NCI-H526 (cell line): ENCODE measurements around the gene TMEM220.

Experiments
- DNase-seq, 2 experiments: peaks; one replicate each; lab custom pipeline; 2025; lab: John Stamatoyannopoulos, UW

Gene TMEM220

DNA sequence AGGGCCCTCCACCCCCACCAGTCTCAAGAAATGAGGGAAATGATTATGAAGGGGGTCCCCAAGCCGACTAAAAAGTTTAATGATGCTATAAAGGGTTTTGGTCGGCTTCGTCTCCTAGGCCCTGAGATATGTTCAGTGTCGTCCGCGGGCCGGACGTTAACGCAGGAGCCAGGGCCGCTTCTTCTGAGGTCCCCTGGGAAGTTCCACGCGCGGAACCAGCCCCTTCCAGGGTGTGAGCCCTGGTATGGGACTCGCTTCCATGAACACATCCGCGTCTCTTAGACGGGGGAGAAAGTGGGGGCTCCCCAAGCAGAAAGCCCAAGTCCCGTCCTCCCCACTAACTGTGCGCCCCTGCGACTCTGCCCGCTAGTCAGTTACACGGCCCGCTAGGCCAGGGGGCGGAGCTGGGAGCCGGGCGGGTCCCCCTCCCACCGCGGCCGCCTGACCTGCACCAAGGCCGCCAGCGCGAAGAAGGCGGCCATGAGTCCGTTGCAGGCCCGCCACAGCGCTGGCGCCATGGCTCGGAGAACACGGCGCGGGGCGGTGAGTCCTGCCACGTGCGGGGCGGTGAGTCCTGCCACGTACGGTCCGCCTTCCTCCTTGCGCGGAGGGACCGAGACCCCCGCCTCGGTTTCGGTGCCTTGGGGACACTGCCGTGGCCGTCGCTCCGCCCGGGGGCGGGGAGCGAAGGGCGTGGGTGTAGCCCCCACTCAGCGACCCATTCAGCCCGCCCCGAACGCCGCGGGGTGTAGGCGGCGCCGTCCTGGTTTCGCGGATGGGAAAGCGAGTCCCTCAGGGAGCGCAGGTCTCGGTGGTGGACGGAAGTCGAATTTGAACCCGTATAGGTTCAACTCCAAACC is at the start of gene TMEM220:
TMEM220 (minus strand) TSS at position 690 of the 860 bp plus-strand sequence; CDS start at position 518, 172 bp downstream.
- peak in 1 of 2 experiments; percentile 51 for DNase-seq

DNA sequence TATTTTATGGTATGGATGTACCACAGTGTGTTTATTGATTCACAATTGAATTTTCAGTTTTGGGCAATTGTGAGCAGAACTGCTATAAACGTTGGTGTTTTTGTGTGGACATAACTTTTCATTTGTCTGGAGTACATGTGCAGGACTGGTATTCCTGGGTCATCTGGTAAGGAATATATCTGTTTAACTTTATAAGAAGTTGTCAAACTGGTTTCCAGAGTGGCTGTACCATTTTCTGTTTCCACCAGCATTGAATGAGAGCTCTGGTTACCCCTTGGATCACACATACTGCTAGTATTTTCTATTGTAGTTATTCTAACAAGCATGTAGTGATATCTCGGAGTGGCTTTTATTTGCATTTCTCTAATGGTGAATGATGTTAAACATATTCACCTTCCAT is 49.8 kb upstream of the TMEM220 start:
- peak in 1 of 2 experiments; percentile 9 for DNase-seq

DNA sequence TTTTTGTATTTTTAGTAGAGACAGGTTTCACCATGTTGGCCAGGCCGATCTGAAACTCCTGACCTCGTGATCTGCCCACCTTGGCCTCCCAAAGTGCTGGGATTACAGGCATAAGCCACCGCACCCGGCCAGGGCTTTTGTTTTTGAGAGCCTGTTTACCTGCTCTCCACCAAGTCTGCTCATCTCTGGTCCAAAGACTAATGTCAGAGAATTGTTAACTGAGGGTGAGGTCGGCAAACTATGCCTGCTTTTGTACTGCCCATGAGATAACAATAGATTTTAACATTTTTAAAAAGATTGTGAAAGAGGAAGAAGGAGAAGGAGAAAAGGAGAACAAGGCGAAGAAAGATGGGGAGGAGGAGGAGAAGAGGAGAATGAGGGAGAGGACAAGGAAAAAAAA is 48.1 kb upstream of the TMEM220 start:
- no peak for DNase-seq

DNA sequence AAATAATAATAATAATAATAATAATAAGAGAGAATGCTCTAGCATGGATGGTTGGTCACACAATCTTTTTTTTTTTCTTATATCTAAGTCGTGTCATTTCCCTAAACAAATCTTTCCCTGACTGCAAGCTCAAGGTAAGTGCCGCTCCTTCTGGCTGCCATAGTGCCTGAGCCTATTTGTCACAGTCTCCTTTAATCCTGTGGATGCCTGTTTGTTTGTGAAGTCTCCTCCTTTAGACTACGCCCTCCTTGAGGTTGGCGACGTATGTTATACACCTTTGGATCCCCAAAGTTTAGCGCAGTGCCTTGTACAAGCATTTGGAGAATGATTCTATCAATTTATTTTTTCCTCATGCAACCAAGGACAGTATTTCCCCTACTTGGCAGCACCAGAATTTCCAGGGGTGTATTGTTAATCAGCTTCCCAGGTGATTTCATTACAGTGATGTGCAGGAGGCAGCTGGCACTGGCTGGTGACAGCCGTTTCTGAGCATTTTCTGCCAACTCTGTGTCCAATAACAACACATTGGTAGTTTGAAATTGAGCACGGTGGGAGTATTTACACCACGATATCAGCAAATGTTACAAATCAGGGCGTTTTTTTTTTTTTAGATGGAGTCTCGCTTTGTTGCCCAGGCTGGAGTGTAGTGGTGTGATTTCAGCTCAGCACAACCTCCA is 47.4 kb upstream of the TMEM220 start:
- no peak for DNase-seq

DNA sequence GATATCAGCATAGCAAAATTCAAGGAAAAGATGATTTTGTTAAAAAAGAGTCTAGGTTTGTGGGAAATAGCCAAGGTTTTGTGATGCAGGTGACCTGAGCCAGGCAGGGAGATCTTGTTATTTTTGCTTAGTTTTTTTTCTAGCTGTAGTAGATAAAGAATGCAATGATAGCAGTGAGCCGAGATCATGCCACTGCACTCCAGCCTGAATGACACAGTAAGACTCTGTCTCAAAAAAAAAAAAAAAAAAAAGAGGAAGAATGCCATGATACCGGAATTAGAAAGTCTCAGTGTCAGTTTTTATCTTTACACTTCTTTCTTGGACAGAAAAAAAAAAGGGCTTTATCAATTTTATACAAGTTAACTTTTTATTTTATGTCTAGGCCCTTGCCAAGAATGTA is 46.6 kb upstream of the TMEM220 start:
- no peak for DNase-seq

DNA sequence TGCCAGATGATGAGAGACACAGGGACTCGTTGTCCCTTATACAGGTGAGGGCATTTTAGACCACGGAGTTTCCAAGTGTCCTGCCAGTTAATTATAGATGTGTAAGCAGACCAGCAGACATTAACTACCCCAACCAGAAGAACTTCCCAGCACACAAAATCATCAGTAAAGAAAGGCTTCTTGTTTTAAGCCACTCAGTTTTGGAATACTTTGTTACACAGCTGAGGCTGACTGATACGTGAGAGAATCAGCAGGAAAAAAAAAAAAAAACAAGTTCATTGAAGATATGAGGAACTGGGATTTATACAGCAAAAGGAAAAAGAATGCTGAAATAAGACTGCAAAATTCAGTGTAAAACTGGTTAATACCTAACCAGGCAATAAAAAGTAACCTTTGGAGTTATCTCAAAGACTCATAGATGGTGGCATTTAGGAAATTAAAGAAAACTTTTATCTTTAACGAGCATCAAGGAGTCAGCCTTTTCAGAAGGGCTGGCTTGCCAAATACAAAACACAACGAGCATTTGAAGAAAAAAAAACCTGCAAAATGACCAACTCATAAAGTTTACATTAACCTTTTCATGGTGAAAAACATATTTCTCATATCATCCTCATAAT is 46.0 kb upstream of the TMEM220 start:
- no peak for DNase-seq

DNA sequence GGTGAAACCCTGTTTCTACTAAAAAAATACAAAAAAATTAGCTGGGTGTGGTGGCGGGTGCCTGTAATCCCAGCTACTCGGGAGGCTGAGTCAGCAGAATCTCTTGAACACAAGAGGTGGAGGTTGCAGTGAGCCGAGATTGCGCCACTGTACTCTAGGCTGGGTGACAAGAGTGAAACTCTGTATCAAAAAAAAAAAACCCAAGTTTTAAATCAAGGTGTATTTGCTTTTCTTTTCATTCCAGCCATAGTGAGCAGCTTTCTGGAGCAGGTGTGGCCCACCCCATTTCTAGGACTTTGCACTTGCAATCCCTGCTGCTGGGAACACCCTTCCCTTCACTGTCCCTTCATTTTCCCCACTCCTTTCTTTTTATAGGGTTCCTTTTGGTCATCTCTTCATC is 45.2 kb upstream of the TMEM220 start:
- no peak for DNase-seq

DNA sequence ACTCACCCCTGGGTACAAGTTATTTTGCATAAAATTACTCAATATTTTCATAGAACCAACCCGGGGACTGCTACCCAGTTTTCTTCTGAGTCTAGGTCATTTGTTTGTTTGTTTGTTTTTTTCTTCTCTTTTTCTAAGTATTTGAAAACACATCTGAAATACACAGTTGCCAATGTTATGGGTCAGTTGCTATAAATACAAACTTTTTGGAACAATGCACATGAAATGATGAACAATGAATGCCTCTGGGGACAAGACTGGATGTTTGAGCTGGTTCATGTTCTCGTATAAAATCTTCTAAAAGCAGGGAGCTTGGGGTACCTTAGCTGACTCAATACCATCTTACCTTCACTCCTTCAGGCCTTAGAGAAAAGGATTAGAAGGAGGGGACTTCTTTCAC is 43.6 kb upstream of the TMEM220 start:
- DNase-seq = no peak

DNA sequence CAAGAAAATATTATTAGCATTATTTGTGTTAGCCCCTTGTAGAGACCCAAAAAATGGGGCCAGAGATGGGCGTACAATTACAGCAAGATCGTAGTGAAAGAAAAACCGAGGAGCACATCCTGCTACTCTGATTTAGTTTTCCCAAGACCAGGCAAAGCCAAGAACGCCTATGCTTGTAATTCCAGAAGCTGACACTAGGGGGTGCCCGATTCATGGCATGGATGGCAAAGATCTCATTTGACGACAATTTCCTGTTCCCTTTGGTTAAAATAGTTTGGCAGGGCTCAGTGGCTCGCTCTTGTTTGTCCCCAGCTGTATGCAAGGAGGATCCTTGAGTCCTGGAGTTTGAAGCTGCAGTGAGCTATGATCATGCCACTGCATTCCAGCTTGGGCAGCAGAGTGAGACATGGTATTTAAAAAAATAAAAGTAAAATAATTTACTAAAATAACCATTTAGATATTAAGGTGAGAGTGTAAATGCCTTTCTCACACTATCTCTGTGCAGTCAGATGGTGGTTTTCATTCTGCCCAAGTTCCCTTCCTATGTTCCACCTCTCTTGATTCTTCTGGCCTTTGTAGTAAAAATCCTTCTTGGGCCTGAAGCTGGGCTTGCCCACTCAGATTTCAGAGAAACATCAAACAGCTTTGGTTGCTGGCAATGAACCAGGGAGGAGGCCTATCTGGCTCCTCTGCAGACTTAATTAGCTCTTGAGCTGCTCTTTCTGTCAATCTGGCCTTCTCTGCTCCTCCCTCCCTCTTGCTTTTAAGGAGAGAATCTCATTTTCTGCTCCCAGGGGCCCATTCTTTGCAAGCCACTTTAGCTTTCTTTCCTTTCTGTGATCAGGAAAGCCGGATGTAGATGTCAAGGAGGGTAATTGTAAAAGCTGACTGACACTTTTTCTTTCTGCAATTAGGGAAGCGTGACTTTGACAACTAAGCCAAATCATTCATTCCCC is 42.9 kb upstream of the TMEM220 start:
- DNase-seq = peak; percentile 67 to 83

DNA sequence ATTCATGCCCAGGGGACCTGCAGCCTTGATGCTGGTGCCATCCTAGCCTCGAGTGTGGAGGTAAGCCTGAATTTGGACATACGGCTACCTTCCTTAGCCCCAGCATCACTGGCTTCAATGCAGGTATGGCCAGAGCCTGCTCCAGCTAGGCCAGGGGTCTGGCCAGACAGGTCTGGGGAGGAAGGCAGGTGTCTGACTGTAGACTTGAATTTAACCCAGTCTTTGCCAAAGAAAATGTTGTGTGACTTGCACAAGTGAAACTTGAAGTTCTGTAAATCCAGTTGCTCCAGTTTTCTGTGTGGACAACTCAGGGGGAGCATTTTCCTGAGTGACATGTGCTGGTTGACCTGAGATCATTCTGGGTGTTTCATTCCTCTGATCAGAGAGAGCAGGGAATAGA is 41.3 kb upstream of the TMEM220 start:
- DNase-seq = no peak

DNA sequence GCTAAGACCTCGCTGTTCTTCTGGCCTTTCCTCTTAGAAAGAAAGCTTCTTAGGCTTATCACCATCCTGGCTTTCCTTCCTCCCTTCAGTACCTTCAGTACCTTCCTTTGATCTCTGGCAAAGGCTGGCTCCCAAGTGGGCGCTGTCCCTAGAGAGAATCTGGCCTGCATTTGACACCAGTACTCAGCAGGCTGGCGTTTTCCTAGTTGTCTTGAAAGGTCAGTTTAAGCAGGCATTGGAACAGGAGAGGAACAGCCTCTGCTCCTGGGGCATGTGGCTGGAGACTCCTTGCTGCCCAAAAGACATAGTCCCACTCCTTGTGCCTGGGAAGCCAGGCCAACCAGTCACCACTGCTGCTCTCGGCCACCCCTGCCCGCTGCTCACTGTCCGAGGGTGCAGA is 40.0 kb upstream of the TMEM220 start:
- no peak for DNase-seq

DNA sequence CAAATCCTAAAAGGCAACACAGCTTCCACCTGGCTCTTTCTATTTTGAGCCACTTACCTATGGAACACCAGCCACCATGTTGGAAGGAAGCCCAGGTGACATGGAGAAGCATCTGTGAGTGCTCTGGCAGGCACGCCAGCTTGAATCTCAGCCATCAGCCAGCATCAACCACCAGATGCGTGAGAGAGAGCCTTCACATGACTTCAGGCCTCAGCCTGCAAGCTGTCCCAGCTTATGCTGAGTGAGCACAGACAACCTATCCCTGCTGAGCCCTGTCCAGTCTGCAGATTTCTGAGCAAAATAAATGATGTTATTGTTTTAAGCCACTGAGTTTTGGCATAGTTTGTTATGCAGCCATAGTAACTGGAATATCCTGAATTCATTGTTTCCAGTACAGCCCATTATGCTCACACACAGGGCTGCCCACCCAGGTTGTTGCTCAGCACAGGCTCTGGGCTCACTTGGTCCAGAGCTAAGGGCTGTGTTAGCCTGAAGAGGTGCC is 39.0 kb upstream of the TMEM220 start:
- no peak for DNase-seq

DNA sequence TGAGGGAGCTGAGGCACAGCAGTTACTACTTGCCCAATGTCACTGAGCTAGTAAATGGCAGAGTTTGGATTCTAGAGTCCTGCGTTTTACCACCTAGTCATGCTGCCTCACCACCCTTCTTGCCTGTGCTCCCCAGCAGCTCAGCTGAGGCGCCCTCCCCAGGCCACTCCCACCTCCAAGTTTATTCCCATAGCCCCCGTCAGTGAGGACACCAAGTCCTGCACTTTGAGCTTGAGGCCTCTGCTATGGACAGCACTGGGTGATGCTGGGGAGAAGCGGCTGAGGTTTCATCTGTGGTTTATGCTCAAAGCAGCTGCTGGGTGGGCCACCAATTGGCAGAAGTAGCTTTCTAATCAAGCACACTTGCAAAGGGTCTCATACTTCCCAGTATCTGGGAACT is 37.4 kb upstream of the TMEM220 start:
- DNase-seq = no peak

DNA sequence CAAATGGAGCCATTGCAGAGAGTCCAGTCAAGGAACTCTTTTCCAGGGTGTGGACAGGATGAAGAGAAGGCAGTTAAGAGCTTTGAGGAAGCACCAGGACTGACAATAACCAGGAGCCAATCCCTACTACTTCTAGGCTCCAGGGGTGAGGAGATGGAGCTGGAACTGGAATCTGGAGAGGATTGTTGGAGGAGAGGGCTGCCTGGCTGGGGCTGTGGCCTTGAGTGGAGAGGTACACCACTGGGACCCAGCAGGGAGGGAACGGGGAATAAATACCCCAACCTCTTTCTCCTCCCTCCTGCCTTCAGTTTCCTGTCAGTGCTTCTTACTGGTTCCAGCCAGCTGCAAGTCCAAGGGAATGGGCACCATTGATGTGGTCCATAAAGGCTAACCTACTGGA is 32.2 kb upstream of the TMEM220 start:
- no peak for DNase-seq

DNA sequence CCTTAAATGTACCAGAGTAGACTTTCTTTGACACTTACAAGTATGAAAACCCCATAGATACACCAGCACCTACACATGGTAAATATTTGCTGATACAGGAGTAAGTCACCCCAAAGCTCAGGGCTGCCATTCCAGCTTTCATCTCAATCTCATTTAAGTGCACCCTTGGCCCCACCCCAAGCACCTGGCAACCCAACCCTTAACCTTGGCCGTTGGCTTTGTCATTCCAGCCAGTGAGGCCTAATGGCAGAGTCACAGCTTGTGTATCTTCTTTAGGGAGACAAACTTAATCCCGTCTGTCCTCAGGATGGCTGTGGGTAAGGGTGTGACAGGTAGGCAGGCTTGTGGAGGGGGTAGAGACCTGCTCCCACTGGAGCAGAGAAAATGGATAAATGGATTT is 31.5 kb upstream of the TMEM220 start:
- DNase-seq = no peak

DNA sequence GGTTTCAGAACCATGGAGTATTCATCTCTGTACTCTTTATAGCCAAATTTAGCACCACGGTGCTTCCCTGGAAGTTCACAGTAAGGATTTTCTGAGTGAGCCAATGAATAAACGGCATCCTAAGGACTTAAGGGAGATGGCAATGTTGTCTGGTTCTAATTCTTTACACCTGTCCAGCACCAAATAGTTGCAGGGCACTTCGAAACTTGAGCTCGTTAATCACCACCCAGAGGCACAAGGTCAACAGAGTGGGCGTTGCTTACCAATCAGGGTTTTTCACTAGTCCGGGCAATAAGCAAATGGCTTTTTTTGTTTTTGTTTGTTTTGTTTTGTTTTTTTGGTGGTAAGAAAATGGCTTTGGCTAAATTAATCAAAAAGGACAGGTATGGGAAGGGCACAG is 28.2 kb upstream of the TMEM220 start:
- no peak for DNase-seq

DNA sequence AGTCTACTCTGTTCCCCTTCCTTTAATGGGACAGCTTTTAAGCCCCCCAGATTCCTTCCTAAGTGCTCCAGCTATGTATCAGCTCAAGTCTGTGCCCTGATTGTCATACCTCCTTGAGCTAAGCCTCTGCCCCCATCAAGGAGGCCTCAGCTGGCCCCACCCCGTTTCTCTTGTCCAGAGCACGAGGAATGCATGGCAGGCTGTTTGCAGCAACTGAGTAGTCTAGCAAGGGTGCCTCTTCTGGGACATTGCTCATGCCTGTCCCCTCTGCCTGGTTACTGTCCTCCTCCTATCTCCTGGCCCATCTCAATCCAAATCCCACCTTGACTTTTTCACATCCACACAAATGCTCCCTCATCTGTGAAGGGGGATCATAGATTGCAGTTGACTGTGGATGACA is 27.8 kb upstream of the TMEM220 start:
- no peak for DNase-seq

DNA sequence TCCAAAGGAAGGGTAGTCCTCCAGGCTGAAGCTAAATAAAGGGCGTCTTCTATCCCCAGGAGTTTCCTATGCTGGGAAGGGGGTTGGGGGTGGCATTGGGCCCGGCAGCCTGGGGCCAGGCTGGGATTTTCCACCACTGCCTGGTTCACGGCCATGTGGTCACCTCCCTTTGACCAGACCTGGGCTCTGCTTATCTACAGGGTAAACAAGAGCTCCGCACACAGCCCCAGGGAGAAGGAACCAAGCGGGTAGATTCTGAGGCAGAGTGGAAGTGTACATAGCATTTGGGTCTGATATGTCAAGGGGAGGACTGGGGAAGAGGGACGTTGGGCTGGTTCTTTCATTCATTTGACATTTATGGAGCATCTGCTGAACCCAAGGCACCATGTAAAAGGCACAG is 27.2 kb upstream of the TMEM220 start:
- no peak for DNase-seq

DNA sequence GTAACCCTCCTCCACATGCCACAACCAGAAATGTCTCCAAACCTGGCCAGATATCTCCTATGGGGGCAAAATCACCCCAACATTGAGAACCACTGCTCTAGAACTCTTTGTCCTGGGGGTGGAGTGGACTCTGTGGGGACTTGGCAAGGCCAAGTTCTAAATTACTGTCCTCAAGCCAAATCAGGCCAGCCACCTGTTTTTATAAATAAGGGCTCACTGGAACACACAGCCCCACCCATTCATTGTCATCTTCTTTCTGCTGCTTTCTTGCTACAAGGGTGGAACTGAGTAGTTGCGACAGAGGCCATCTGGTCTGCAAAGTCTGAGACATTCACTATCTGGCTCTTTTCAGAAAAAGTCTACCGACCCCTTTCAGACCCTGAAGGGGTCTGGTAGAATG is 26.8 kb upstream of the TMEM220 start:
- DNase-seq = no peak

DNA sequence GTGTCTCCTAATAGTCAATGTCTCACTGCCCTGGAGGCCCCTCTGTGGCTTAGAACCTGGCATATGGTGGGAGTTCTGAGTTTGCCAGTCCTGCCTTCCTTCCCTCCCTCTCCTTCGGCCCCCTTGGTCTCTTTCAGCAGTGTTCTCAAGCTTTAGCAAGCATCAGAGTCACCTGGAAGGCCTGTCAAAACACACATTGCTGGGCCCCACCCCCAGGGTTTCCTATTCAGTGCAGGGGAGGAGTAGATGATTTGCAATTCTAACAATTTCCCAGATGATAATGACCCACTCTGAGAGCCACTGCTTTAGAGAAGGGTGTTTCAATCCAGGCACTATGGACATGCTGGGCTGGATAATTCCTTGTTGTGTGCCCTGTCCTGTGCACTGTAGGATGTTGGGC is 26.4 kb upstream of the TMEM220 start:
- DNase-seq = peak; percentile 50 to 76

DNA sequence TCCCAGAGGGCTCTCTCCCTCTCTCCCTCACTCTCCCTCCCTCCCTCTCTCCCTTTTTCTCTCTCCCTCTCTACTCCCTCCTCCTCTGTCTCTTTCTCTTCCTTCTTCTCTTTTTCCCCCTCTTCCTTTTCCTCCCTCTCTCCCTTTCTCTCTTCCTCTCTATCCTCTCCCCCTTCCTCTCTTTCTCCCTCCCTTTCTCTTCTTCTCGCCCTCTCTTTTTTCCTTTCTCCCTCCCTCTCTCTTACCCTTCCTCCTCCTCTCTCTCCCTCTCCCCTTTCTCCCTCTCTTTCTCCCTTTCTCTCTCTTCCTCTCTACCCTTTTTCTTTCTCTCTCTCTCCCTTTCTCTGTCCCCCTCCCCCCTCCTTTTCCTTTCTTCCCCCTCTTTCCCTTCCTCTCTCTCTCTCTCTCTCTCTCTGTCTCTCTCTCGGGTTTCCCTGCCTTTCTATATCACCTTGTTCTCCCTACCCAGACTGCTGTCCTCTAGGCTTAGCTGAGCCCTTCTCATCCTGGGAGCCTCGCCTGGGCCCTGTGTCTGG is 25.8 kb upstream of the TMEM220 start:
- DNase-seq = no peak
